ENCODE measurements around the gene PCGF3.

Gene PCGF3

DNA sequence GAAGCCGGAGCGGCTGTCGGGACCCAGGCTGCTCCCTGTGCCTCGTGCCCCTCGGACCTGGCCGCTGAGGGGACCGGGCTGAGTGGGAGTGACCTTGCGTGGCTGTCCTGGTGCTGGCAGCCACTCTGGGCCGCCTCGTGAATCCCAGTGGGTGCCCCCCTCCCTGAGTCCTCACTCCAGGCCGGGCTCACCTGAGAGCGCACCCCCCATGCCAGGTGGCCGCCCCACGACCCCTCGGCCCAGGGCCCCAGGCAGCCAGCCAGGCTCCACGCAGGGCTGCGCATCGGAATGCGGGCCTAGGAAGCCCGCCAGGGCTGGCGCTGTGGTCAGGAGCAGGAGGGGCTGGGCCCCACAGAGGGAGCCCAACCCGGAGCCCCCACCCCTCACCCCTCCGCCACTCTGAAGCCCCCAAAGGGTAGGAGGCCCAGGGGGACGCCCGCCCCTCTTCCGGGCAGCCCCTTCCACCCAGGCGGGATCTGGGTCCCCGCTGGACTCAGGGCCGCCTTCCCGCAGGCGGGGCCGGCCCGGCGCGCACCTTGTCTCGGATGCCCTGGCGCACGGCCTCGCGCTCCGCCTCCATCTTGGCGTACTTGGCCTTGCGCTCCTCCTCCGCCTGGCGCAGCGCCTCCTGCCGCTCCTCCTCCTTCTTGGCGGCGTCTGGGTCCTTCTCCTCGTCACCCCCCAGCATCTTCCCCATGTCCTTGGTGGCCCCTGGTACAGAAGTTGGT is 86.4 kb downstream of the PCGF3 start:
- Histone ChIP-seq H4K20me1 (ENCODE audit: insufficient read depth, low read length, poor library complexity, severe bottlenecking) (no peaks in the 10 kb centered on the region), H3K4me3 (ENCODE audit: low read length, poor library complexity, severe bottlenecking) (no peak overlapping the region), H3K27me3 (ENCODE audit: insufficient read depth, low read length, poor library complexity, severe bottlenecking) (no peaks in the 10 kb centered on the region), H2AFZ (ENCODE audit: low read length) (no peak overlapping the region), H3K9me2 (replicated peaks; ENCODE audit: low read depth, low read length) (no peaks in the 10 kb centered on the region), H3K9me3 (ENCODE audit: insufficient read depth, low read depth, low read length) (no peaks in the 10 kb centered on the region), H3K4me2 (ENCODE audit: low read depth, low read length, poor library complexity, severe bottlenecking) (no peak overlapping the region), H3K9ac (ENCODE audit: low read depth, low read length, poor library complexity, severe bottlenecking) (no peak overlapping the region), H3K79me2 (ENCODE audit: insufficient read depth, low read length) (no peaks in the 10 kb centered on the region), H3F3A (ENCODE audit: low read depth) (no peaks in the 10 kb centered on the region), H3K4me1 (ENCODE audit: insufficient read depth, low read length, poor library complexity, severe bottlenecking) (no peaks in the 10 kb centered on the region), H3K36me3 (ENCODE audit: insufficient read depth, low read length) (no peaks in the 10 kb centered on the region)
- TF ChIP-seq EZH2phosphoT487 (IDR thresholded peaks at IDR 0.05; ENCODE audit: borderline replicate concordance) (no peak), CTCF (conservative IDR thresholded peaks at IDR 0.05; ENCODE audit: low read length) (no peak)

- Histone ChIP-seq H3K79me2 (ENCODE audit: insufficient read depth, low read length) (no peaks in the 10 kb centered on the region), H4K20me1 (ENCODE audit: insufficient read depth, low read length, poor library complexity, severe bottlenecking) (no peaks in the 10 kb centered on the region), H3K4me1 (ENCODE audit: insufficient read depth, low read length, poor library complexity, severe bottlenecking) (no peaks in the 10 kb centered on the region), H2AFZ (ENCODE audit: low read length) (no peak overlapping the region), H3K4me3 (ENCODE audit: low read length, poor library complexity, severe bottlenecking) (no peak overlapping the region), H3K36me3 (ENCODE audit: insufficient read depth, low read length) (no peaks in the 10 kb centered on the region), H3K9ac (ENCODE audit: low read depth, low read length, poor library complexity, severe bottlenecking) (no peak overlapping the region), H3K4me2 (ENCODE audit: low read depth, low read length, poor library complexity, severe bottlenecking) (no peak overlapping the region), H3K9me2 (replicated peaks; ENCODE audit: low read depth, low read length) (no peaks in the 10 kb centered on the region), H3F3A (ENCODE audit: low read depth) (no peaks in the 10 kb centered on the region), H3K27me3 (ENCODE audit: insufficient read depth, low read length, poor library complexity, severe bottlenecking) (no peaks in the 10 kb centered on the region), H3K9me3 (ENCODE audit: insufficient read depth, low read depth, low read length) (no peaks in the 10 kb centered on the region)
- TF ChIP-seq EZH2phosphoT487 (IDR thresholded peaks at IDR 0.05; ENCODE audit: borderline replicate concordance), result no peak
Measured at GRCh38 chr4:792626-793092, 87.0 kb downstream of the PCGF3 start.

- TF ChIP-seq CTCF (conservative IDR thresholded peaks at IDR 0.05; ENCODE audit: low read length) (no peak), EZH2phosphoT487 (IDR thresholded peaks at IDR 0.05; ENCODE audit: borderline replicate concordance) (no peak)
- H3K4me1 ChIP-seq (ENCODE audit: insufficient read depth, low read length, poor library complexity, severe bottlenecking), result peaks cover 2% of the 10 kb centered on the region
- H3K9ac ChIP-seq (ENCODE audit: low read depth, low read length, poor library complexity, severe bottlenecking), result no peak overlapping the region
- no peaks in the 10 kb centered on the region for H4K20me1 ChIP-seq (ENCODE audit: insufficient read depth, low read length, poor library complexity, severe bottlenecking)
- H3K9me2 ChIP-seq (replicated peaks; ENCODE audit: low read depth, low read length), result no peaks in the 10 kb centered on the region
- H3K4me3 ChIP-seq (ENCODE audit: low read length, poor library complexity, severe bottlenecking), result no peak overlapping the region
- no peaks in the 10 kb centered on the region for H3K79me2 ChIP-seq (ENCODE audit: insufficient read depth, low read length)
- H3K4me2 ChIP-seq (ENCODE audit: low read depth, low read length, poor library complexity, severe bottlenecking), result no peak overlapping the region
- no peaks in the 10 kb centered on the region for H3K27me3 ChIP-seq (ENCODE audit: insufficient read depth, low read length, poor library complexity, severe bottlenecking)
- no peaks in the 10 kb centered on the region for H3F3A ChIP-seq (ENCODE audit: low read depth)
- H2AFZ ChIP-seq (ENCODE audit: low read length), result no peak overlapping the region
- H3K9me3 ChIP-seq (ENCODE audit: insufficient read depth, low read depth, low read length), result no peaks in the 10 kb centered on the region
- H3K36me3 ChIP-seq (ENCODE audit: insufficient read depth, low read length), result no peaks in the 10 kb centered on the region
Measured at GRCh38 chr4:793093-793861, 87.6 kb downstream of the PCGF3 start.

All from Loucy (cell line).